ENCODE data around the gene ADAMTSL2. TPM values are rescaled to one million over a fixed set of nuclear protein-coding genes. Genes with fewer than 3 reads are reported as not detected.

The ADAMTSL2 gene
- total RNA-seq, 1 experiment from 2014 or later: 0.87 TPM

- CTCF ChIA-PET: no interaction called here
- H3K9me3 Mint-ChIP-seq: no peaks in the 10 kb centered on the region
- POLR2A ChIA-PET: no interaction called here
These were observed 84.2 kb downstream of the ADAMTSL2 start for GRCh38 chr9:133618726-133619125.

More at GRCh38 chr9:133618726-133619125, 84.2 kb downstream of the ADAMTSL2 start:
- no peak for ATAC-seq
- DNase-seq (ENCODE audit: low spot score): no peak
- TF ChIP-seq NR2C2 (CRISPR knock-in tag; IDR thresholded peaks at IDR 0.05) (no peak), KAT7 (CRISPR knock-in tag; IDR thresholded peaks at IDR 0.05; ENCODE audit: borderline replicate concordance) (no peak), PRRX2 (CRISPR knock-in tag; IDR thresholded peaks at IDR 0.05) (no peak), GRHL2 (CRISPR knock-in tag; IDR thresholded peaks at IDR 0.05; ENCODE audit: insufficient replicate concordance, severe bottlenecking) (no peak), PRDM15 (CRISPR knock-in tag; IDR thresholded peaks at IDR 0.05) (no peak), RELA (CRISPR knock-in tag; IDR thresholded peaks at IDR 0.05; ENCODE audit: borderline replicate concordance) (no peak), SOX15 (CRISPR knock-in tag; IDR thresholded peaks at IDR 0.05) (no peak), STAT6 (CRISPR knock-in tag; conservative IDR thresholded peaks at IDR 0.05; ENCODE audit: low read depth) (no peak), NR1H2 (CRISPR knock-in tag; IDR thresholded peaks at IDR 0.05) (no peak), FOXP1 (CRISPR knock-in tag; IDR thresholded peaks at IDR 0.05; ENCODE audit: borderline replicate concordance) (no peak), ZNF281 (CRISPR knock-in tag; IDR thresholded peaks at IDR 0.05) (no peak), MXD4 (CRISPR knock-in tag; IDR thresholded peaks at IDR 0.05; ENCODE audit: borderline replicate concordance) (no peak), IRF1 (CRISPR knock-in tag; IDR thresholded peaks at IDR 0.05) (no peak), OVOL2 (CRISPR knock-in tag; IDR thresholded peaks at IDR 0.05; ENCODE audit: borderline replicate concordance) (no peak), ZBTB43 (CRISPR knock-in tag; IDR thresholded peaks at IDR 0.05) (no peak), ZNF532 (CRISPR knock-in tag; IDR thresholded peaks at IDR 0.05; ENCODE audit: borderline replicate concordance) (no peak), IRF2 (CRISPR knock-in tag; IDR thresholded peaks at IDR 0.05; ENCODE audit: borderline replicate concordance, low read depth) (no peak), USF1 (CRISPR knock-in tag; IDR thresholded peaks at IDR 0.05) (no peak)
- peaks cover 2% of the 10 kb centered on the region; the same call in 1 of the 2 replicates for H3K4me1 Mint-ChIP-seq
- H3K27me3 Mint-ChIP-seq (ENCODE audit: low read depth): peaks cover 5% of the 10 kb centered on the region; the same call in 1 of the 2 replicates
- H3K4me3 Mint-ChIP-seq: no peak overlapping the region
- no peaks in the 10 kb centered on the region for H3K36me3 Mint-ChIP-seq
- H3K27ac Mint-ChIP-seq: no peak overlapping the region
